Stimulated activated CD8-positive, alpha-beta memory T cell treated with anti-CD3 and anti-CD28 coated beads, Interleukin-4, amount 100 ng/mL, for 48 hours (primary cell): ENCODE data around the gene ITPKC.
"Not testable (repeated sequence)": the region's sequence is repeated elsewhere in the genome, so short reads cannot be mapped to it uniquely, and the experiment has no call there.

Source experiments
- DNase-seq: peaks from one replicate; pipeline ENCODE4 v3.0.0-alpha.2; 2020

ITPKC gene

DNA sequence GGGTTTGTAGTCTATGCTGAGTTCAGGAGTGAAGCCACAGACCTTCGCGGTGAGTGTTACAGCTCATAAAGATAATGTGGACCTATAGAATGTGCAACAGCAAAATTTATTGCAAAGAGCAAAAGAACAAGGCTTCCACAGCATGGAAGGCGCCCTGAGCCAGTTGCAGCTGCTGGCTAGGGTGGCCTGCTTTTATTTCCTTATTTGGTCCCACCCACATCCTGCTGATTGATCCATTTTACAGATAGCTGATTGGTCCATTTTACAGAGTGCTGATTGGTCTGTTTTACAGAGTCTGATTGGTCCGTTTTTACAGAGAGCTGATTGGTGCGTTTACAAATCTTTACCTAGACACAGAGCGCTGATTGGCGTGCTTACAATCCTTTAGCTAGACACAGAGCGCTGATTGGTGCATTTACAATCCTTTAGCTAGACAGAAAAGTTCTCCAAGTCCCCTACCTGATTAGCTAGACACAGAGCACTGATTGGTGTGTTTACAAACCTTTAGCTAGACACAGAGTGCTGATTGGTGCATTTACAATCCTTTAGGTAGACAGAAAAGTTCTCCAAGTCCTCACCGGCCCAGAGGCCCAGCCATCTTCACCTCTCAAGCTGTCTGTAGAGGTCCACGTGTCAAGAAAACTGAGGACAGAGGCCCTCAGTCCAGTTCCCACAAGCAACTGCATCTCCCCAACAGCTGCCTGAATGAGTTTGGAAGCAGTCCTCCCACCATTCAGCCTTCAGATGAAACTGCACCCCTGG, 54.4 kb downstream of the ITPKC start:
- DNase-seq: not testable (repeated sequence)

DNA sequence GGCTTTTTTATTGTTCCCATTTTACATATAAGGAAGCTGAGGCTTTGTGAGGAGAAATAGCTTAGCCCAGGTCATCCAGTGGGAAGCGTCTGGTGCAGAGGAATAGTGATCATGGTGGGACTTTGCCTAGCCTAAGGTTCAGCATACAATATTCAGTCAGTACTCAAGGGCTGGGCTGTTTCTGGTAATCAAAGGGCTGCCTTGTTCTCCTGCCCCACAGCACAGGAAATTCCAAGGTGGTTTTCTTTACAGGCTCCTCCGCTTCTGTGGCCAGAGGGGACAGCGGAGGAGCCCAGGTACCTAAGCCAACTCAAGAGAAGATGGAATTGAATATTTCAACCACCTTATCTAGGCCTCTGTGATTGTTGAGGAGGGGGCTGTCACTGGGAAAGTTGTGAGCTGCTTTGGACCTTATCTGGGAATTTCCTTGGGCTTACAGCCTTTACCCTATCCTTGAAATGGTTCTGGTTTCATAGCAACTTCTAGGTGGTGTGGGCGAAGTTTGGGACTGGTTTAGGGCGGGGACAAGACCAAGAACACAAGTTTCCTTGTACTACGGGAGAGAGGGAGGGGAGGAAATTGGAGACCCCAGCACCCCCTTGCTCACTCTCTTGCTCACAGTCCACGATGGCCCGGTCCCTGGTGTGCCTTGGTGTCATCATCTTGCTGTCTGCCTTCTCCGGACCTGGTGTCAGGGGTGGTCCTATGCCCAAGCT, 58.2 kb downstream of the ITPKC start, which contains the start of gene MIA:
Gene MIA (plus strand): TSS at position 606 of the 716 bp plus-strand sequence. CDS start 22 bp downstream, at position 628.
- no peak for DNase-seq

DNA sequence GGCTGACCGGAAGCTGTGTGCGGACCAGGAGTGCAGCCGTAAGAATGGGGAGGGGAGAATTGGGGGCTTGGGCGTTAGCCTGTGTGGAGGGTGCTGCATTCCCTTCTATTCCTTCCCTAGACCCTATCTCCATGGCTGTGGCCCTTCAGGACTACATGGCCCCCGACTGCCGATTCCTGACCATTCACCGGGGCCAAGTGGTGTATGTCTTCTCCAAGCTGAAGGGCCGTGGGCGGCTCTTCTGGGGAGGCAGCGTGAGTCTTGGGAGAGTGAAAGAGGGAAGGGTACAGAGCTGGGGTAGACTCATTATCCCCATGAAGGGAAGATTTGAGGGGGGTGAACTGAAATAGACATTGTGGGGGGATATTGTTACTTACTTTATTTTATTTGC, 58.7 kb downstream of the ITPKC start:
- DNase-seq: no peak

- DNase-seq: no peak
These were observed 59.5 kb downstream of the ITPKC start for GRCh38 chr19:40776364-40776763.

DNA sequence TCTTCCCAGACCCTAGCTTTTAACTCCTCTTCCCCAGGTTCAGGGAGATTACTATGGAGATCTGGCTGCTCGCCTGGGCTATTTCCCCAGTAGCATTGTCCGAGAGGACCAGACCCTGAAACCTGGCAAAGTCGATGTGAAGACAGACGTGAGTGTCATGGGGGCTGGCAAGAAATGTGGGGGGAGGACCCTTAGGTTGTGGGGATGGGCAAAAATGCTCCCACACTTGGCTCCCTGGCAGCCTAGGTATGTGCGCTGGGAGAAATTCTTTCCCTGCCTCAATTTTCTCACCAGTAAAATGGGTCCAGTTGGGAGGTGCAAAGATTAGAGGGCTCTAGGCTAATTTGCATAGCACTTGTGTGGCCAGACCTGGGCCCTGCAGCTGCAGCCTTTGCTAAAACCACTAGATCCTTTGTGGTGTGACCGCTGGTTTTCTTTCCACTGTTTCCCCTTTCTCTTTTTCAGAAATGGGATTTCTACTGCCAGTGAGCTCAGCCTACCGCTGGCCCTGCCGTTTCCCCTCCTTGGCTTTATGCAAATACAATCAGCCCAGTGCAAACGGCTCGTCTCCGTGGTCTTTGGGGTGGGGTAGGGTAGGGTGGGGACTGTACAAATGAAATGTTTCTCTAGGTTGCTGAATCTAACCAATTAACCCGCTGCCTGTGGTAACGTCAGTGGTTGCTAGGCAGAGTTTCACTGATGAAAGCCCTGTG, 60.2 kb downstream of the ITPKC start:
- peak; percentile 88 for DNase-seq

DNA sequence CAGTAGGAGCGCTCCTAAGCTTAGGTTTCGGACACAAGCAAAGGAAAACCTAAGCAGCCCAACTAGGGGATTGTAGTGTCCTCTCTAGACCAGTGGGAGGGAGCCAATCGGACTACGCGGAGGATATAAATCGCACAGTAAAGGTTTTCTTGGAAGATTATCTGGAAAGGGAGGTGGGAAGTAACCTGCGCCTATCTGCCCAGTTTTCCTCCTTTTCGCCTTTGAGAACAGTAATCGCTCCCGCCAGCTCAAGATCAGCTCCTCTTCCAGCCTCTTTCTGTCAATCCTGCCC, 60.7 kb downstream of the ITPKC start:
- no peak for DNase-seq

DNA sequence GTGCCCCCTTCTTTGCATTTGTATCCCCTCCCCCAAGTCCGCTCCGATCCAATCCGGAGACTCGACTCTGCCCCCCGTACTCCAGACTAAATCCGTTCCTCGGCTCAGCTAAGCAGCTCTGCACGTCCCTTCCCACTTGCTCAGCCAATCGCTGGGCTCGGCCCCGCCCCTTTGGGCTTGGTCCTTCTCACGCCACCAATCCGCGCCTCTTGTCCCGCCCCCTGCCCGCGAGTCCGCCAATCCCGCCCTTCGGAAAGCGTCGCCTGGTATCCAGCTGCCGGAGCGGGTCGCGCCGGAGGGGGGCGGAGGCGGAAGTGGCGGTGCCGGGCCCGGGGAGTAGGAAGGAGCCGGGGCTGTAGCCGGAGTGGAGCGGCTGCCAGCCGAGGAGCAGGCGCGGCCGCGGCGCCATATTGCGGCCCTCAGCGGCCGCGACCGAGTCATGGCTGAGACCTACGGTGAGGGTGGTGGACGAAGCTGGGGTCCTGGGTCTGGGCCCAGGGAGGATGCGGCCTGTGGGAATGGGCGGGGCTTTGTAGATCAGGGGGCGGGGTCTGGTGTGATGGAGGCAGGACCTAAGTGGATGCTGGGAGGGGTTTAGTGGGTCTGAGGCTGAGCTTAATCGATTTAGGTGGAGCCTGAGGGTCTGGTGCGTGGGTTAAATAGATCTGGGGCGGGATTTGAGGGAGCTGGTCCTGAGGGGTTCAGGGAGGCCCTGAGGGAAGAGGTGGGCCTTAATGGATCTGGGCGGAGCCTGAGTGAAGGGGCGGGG, 61.2 kb downstream of the ITPKC start, which contains the start of gene RAB4B:
Gene RAB4B (plus strand): TSS at position 311 of the 769 bp plus-strand sequence. CDS start 129 bp downstream, at position 440.
- DNase-seq: peak; percentile 100

DNA sequence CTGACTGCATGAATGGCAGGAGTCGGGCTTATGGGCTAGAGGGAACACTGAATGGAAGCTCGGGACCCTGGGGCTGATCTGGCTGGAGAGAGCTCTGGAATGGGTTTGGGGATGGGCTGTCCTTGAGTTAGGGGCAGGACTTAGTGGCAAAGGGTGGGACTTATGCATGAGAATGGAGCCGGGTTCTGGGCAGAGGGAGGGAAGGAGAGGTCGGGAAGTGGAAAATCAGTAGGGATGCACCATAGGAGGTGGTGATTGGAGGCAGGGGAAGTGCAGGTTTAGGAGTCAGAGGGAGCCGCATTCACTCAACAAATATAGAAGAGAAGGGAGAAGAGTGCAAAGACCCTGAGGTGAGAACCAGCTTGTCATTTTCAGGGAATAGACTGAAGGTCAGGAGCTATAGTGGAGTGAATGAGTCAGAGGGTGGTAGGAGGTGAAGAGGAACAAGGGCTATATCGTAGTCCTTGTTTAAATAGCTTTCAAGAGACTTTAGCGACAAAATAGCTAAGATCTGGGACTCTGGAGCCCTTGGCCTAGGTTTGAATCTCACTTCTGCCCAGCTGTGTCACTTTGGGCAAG, 61.9 kb downstream of the ITPKC start:
- no peak for DNase-seq

- no peak for DNase-seq
These were observed 63.7 kb downstream of the ITPKC start for GRCh38 chr19:40780582-40780981.

- DNase-seq: no peak
These were observed 64.2 kb downstream of the ITPKC start for GRCh38 chr19:40781140-40781539.

DNA sequence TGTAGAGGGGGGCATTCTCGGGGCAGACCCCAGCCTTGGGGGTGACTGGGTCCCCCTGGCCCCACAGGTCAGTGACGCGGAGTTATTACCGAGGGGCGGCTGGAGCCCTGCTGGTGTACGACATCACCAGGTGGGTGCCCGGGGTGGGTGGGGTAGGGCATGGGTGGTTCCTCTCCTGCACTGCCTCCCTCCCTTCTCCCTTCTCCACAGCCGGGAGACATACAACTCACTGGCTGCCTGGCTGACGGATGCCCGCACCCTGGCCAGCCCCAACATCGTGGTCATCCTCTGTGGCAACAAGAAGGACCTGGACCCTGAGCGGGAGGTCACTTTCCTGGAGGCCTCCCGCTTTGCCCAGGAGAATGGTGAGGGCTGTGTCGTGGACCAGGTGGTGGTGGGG, 66.8 kb downstream of the ITPKC start:
- no peak for DNase-seq

DNA sequence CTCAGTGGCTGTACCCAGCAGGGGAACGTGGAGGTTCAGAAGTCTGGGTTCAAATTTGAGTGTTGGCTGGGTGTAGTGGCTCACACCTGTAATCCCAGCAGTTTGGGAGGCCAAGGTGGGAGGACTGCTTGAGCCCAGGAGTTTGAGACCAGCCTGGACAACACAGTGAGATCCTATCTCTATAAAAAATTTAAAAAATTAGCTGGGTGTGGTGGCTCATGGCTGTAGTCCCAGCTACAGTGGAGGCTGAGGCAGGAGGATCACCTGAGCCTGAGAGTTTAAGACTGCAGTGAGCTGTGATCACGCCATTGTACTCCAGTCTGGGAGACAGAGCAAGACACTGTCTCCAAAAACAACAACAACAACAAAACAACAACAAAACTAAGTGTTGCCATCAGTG, 67.2 kb downstream of the ITPKC start:
- DNase-seq: not testable (repeated sequence)

DNA sequence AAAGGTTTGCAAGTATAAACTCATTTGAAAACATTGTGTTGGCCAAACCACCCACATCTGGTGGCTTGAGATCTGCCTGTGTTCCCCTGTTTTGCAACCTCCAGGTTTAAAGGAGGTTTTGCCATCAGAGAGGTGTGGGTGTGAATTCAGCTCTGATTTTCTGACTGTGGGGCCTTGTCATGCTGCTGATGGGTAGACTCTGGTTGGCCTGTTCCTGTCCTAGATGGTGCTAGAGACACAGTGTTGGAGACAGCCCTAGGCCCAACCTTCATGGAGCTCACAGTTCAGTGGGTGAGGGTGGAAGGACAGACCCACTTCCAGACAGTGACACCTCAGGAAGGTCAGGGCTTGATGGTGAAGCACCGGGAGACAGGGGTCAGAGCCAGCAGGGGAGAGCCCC, 68.6 kb downstream of the ITPKC start:
- no peak for DNase-seq

GRCh38 chr19:40786060-40787037, 69.4 kb downstream of the ITPKC start:
- no peak for DNase-seq
